SK-N-SH treated with all-trans-retinoic acid at 6 μM for 48 hours (cell line): ENCODE results near the gene ADCYAP1R1.

Experiments
- ATAC-seq: fragments of 200-7000 bp; cut with Tn5 transposase; 3 replicates; pipeline ENCODE4 v1.9.1; 2020; ENCODE audit warnings: mild to moderate bottlenecking, moderate library complexity
- ARNTL ChIP-seq: fragments of 450-650 bp; formaldehyde crosslinking; IDR thresholded peaks from 2 replicates; pipeline ENCODE4 v1.5.0; 2020; ENCODE audit warnings: low read depth, mild to moderate bottlenecking, moderate library complexity, borderline replicate concordance
- BACH2 ChIP-seq: fragments of 250-450 bp; sonication (Bioruptor Pico); IDR thresholded peaks from 2 replicates; pipeline ENCODE4 v1.9.0; 2021; ENCODE audit warnings: mild to moderate bottlenecking, borderline replicate concordance
- ESRRG ChIP-seq: fragments of 250-450 bp; sonication (Bioruptor Pico); IDR thresholded peaks from 2 replicates; pipeline ENCODE4 v1.6.1; 2021; ENCODE audit warnings: mild to moderate bottlenecking
- GLIS3 ChIP-seq: fragments of 250-450 bp; sonication (Bioruptor Pico); IDR thresholded peaks from 2 replicates; pipeline ENCODE4 v1.5.0; 2020; ENCODE audit warnings: mild to moderate bottlenecking, moderate library complexity
- OSR1 ChIP-seq: fragments of 250-450 bp; sonication (Bioruptor Pico); IDR thresholded peaks from 2 replicates; pipeline ENCODE4 v1.8.0; 2022; ENCODE audit warnings: moderate library complexity, mild to moderate bottlenecking, inconsistent platforms
- PPARA ChIP-seq: fragments of 250-450 bp; sonication (Bioruptor Pico); IDR thresholded peaks from 2 replicates; pipeline ENCODE4 v1.5.0; 2020; ENCODE audit warnings: mild to moderate bottlenecking, borderline replicate concordance
- RARB ChIP-seq: fragments of 250-450 bp; sonication (Bioruptor Pico); IDR thresholded peaks from 2 replicates; pipeline ENCODE4 v1.8.0; 2021; ENCODE audit warnings: mild to moderate bottlenecking, moderate library complexity
- SNAI2 ChIP-seq: fragments of 250-450 bp; sonication (Bioruptor Pico); IDR thresholded peaks from 2 replicates; pipeline ENCODE4 v1.5.0; 2020; ENCODE audit warnings: mild to moderate bottlenecking, moderate library complexity
- TOX ChIP-seq: fragments of 250-450 bp; sonication (Bioruptor Pico); IDR thresholded peaks from 2 replicates; pipeline ENCODE4 v1.8.0; 2021; ENCODE audit warnings: mild to moderate bottlenecking, moderate library complexity, borderline replicate concordance
- ZC3H10 ChIP-seq: fragments of 250-450 bp; sonication (Bioruptor Pico); IDR thresholded peaks from 2 replicates; pipeline ENCODE4 v1.5.1; 2021; ENCODE audit warnings: mild to moderate bottlenecking, moderate library complexity
- ZFP3 ChIP-seq: fragments of 250-450 bp; sonication (Bioruptor Pico); IDR thresholded peaks from 2 replicates; pipeline ENCODE4 v1.5.0; 2020; ENCODE audit warnings: mild to moderate bottlenecking, moderate library complexity
- ZFP30 ChIP-seq: fragments of 450-650 bp; formaldehyde crosslinking; IDR thresholded peaks from 2 replicates; pipeline ENCODE4 v1.5.0; 2022; ENCODE audit warnings: mild to moderate bottlenecking, moderate library complexity
- ZNF565 ChIP-seq: fragments of 450-650 bp; formaldehyde crosslinking; conservative IDR thresholded peaks from 2 replicates; pipeline ENCODE4 v1.5.0; 2020; ENCODE audit warnings: low read depth, mild to moderate bottlenecking, moderate library complexity
- TF ChIP-seq, protein P1 (sequence below): fragments of 250-450 bp; sonication (Bioruptor Pico); IDR thresholded peaks from 2 replicates; pipeline ENCODE4 v1.5.0; 2020; ENCODE audit warnings: mild to moderate bottlenecking, moderate library complexity
- TF ChIP-seq, protein P2 (sequence below): fragments of 250-450 bp; sonication (Bioruptor Pico); IDR thresholded peaks from 2 replicates; pipeline ENCODE4 v1.8.0; 2020; ENCODE audit warnings: mild to moderate bottlenecking, moderate library complexity, borderline replicate concordance
- TF ChIP-seq, protein P3 (sequence below): fragments of 250-450 bp; sonication (Bioruptor Pico); IDR thresholded peaks from 2 replicates; pipeline ENCODE4 v1.5.1; 2020; ENCODE audit warnings: low read depth, mild to moderate bottlenecking, moderate library complexity
- TF ChIP-seq, protein P4 (sequence below): fragments of 250-450 bp; sonication (Bioruptor Pico); IDR thresholded peaks from 2 replicates; pipeline ENCODE4 v1.5.1; 2021; ENCODE audit warnings: mild to moderate bottlenecking, moderate library complexity

Gene ADCYAP1R1

DNA sequence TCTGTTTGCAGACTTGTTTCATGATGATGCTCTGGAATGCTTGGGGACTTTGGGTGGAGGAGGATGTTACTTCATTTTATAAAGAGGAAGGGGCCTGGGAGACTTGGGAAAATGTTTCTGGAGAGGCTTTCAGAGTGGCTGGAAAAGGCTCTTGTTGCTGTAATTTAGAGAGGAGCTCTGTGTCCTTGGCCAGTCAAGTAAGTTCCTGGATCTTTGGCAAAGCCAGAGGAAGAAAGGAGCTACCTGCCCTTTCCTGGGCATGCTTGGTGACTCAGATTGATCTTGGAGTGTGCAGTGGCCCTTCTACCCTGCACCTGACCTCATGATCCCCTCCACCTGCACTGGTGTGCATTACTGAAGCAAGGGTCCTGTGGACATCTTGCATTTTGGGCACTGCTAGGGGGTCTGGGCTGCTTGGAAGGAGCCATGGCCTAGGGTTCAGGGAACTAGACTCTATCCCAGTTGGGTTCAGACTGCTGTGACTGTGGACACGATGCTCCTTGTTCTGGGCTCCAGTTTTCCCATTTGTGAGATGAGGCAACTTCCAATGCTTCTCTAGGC is 56.1 kb downstream of the ADCYAP1R1 start:
- TF ChIP-seq OSR1 (CRISPR knock-in tag) = no peak
- no peak for TF ChIP-seq ZFP30 (CRISPR knock-in tag)
- no peak for TF ChIP-seq ZNF565 (CRISPR knock-in tag)
- no peak for TF ChIP-seq GLIS3 (CRISPR knock-in tag)
- TF ChIP-seq, protein P1, sequence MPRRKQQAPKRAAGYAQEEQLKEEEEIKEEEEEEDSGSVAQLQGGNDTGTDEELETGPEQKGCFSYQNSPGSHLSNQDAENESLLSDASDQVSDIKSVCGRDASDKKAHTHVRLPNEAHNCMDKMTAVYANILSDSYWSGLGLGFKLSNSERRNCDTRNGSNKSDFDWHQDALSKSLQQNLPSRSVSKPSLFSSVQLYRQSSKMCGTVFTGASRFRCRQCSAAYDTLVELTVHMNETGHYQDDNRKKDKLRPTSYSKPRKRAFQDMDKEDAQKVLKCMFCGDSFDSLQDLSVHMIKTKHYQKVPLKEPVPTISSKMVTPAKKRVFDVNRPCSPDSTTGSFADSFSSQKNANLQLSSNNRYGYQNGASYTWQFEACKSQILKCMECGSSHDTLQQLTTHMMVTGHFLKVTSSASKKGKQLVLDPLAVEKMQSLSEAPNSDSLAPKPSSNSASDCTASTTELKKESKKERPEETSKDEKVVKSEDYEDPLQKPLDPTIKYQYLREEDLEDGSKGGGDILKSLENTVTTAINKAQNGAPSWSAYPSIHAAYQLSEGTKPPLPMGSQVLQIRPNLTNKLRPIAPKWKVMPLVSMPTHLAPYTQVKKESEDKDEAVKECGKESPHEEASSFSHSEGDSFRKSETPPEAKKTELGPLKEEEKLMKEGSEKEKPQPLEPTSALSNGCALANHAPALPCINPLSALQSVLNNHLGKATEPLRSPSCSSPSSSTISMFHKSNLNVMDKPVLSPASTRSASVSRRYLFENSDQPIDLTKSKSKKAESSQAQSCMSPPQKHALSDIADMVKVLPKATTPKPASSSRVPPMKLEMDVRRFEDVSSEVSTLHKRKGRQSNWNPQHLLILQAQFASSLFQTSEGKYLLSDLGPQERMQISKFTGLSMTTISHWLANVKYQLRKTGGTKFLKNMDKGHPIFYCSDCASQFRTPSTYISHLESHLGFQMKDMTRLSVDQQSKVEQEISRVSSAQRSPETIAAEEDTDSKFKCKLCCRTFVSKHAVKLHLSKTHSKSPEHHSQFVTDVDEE (CRISPR knock-in tag) = no peak
- no peak for ATAC-seq

DNA sequence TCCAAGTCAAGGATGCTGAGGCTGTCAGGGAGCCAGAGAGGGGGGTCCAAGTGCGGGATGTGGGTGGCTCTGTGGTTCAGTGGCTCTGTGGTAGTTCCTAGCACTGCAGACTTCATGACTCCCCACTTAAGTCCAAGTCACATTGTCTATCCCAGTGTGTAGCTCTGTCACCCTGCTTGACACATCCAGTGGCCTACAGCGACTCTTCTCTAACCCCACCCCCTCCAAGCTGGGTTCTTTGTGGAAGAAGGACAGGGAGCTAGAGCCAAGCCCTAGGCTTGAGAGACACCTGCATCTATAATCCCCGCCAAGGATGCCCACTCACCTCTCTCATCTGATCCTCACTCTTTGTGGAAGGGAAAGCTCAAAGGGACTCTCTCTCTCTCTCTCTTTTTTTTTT is 57.6 kb downstream of the ADCYAP1R1 start:
- TF ChIP-seq TOX (no peak), OSR1 (CRISPR knock-in tag) (no peak), ARNTL (no peak), GLIS3 (CRISPR knock-in tag) (no peak), PPARA (CRISPR knock-in tag) (no peak), BACH2 (CRISPR knock-in tag) (no peak), ZFP30 (CRISPR knock-in tag) (no peak)
- TF ChIP-seq, protein P1 (CRISPR knock-in tag) = no peak
- TF ChIP-seq, protein P2, sequence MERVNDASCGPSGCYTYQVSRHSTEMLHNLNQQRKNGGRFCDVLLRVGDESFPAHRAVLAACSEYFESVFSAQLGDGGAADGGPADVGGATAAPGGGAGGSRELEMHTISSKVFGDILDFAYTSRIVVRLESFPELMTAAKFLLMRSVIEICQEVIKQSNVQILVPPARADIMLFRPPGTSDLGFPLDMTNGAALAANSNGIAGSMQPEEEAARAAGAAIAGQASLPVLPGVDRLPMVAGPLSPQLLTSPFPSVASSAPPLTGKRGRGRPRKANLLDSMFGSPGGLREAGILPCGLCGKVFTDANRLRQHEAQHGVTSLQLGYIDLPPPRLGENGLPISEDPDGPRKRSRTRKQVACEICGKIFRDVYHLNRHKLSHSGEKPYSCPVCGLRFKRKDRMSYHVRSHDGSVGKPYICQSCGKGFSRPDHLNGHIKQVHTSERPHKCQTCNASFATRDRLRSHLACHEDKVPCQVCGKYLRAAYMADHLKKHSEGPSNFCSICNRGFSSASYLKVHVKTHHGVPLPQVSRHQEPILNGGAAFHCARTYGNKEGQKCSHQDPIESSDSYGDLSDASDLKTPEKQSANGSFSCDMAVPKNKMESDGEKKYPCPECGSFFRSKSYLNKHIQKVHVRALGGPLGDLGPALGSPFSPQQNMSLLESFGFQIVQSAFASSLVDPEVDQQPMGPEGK (CRISPR knock-in tag) = no peak
- TF ChIP-seq, all 23 proteins: peak for 0
- ATAC-seq = no peak

DNA sequence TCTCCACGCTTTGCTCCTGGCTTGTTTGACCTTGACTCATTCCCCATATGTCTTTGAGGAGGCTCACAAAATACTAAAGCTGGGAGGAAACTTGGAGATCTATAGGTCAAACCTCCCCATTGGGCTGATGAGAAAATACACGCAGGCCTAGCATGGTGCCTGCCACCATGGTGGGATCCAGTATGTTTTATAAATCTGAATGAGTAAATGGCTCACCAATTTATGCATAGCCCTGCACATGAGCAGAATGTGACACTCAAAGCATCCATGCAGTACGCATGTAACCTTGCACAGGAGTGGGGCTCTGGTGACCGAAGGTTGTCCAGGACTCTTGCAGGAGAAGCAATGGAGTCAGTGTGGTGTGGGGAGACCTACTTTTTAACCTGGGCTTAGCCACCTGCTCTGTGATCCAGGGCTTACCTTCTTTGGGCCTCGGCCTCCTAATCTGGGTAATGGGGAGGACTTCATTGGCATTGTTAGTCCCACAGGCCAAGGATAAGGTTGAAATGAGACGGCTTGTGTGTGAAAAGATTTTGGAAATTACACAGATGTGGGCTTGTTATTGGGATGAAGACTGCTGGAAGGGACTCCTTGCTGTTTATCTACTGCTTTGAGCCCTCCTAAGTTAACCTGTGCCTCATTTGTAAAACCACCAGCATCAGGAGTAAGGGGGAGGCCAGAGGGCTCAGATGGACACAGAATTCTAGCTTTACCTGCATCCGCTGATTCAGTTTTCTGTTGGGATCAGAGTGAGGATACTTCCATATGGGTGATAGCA is 58.4 kb downstream of the ADCYAP1R1 start:
- TF ChIP-seq GLIS3 (CRISPR knock-in tag) = no peak
- TF ChIP-seq ZFP3 (CRISPR knock-in tag) = no peak
- TF ChIP-seq, protein P3, sequence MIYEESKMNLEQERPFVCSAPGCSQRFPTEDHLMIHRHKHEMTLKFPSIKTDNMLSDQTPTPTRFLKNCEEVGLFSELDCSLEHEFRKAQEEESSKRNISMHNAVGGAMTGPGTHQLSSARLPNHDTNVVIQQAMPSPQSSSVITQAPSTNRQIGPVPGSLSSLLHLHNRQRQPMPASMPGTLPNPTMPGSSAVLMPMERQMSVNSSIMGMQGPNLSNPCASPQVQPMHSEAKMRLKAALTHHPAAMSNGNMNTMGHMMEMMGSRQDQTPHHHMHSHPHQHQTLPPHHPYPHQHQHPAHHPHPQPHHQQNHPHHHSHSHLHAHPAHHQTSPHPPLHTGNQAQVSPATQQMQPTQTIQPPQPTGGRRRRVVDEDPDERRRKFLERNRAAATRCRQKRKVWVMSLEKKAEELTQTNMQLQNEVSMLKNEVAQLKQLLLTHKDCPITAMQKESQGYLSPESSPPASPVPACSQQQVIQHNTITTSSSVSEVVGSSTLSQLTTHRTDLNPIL = no peak
- no peak for TF ChIP-seq ZC3H10 (CRISPR knock-in tag)
- TF ChIP-seq SNAI2 (CRISPR knock-in tag) = no peak
- no peak for TF ChIP-seq ESRRG (CRISPR knock-in tag)
- no peak for TF ChIP-seq ZFP30 (CRISPR knock-in tag)
- no peak for TF ChIP-seq RARB (CRISPR knock-in tag)
- TF ChIP-seq TOX = no peak
- TF ChIP-seq ARNTL = no peak
- TF ChIP-seq, protein P4, sequence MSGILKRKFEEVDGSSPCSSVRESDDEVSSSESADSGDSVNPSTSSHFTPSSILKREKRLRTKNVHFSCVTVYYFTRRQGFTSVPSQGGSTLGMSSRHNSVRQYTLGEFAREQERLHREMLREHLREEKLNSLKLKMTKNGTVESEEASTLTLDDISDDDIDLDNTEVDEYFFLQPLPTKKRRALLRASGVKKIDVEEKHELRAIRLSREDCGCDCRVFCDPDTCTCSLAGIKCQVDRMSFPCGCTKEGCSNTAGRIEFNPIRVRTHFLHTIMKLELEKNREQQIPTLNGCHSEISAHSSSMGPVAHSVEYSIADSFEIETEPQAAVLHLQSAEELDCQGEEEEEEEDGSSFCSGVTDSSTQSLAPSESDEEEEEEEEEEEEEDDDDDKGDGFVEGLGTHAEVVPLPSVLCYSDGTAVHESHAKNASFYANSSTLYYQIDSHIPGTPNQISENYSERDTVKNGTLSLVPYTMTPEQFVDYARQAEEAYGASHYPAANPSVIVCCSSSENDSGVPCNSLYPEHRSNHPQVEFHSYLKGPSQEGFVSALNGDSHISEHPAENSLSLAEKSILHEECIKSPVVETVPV = no peak
- no peak for ATAC-seq
